HG02970 (cell line): Measurements from ENCODE around the gene HMGCS2.
"Not testable (repeated sequence)": the region's sequence is repeated elsewhere in the genome, so short reads cannot be mapped to it uniquely, and the experiment has no call there.

Experiments used
- ATAC-seq: cut with Tn5 transposase; IDR thresholded peaks from one replicate; pipeline ENCODE4 v1.9.1; 2021; ENCODE audit warnings: mild to moderate bottlenecking, moderate library complexity, moderate number of reproducible peaks; ENCODE audit not compliant: unreplicated experiment, low FRiP score

Gene HMGCS2

GRCh38 chr1:119732465-119733168, 36.1 kb downstream of the HMGCS2 start:
- ATAC-seq, result no peak

DNA sequence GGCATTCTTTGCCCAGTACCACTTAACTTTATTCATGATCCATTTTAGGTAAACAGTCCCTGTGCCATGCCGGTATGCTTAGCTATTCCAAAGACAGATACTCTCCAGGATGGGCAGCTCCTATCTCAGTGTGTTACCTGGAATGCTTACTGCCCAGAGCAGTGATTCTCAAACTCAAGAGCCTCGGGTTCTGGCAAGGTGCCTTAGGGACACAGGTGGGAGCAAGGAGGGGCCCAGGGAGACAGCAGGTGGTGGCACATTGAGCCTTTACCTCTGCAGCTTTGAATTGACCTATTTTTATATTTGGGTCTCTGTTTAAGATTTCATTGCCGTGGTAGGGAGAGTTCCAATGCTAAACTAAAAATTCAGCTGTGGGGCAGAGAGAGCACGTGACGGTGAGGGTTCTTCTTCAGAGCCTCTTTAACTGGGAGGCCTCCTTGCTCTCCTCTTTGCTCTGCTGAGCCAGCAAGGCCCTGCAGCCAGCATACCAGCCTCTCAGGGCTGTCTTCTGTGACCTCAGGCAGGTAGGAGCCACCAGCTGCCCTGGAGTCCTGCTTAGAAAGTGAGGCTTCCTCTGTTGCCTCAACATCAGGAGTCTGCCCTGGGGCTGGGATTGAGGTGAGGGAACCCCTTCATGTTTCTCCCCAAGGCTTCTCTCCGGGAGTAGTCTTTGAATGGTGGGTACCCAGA, 36.8 kb downstream of the HMGCS2 start:
- no peak for ATAC-seq

- ATAC-seq, result no peak
Observed at GRCh38 chr1:119731060-119731459, 37.6 kb downstream of the HMGCS2 start.

DNA sequence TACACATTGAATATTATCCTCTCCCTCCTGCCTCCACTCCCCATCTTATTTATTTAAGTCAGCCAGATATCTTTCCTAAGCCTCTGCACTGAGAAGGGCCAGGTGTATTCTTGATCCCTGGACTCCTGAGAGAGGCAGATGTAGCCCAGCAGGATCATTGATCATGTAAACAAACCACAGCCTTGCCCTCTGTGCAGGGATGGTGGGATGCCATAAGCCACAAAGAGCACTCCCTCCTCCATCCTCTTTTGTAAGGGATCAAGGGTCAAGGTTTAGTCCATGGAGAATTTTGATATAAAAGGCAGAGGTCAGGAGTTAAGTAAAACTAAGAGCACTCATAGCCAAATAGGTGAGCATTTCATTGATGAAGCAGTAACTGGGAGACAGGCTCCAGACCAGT, 39.7 kb downstream of the HMGCS2 start:
- ATAC-seq, result no peak

GRCh38 chr1:119727991-119728390, 40.7 kb downstream of the HMGCS2 start:
- ATAC-seq, result no peak

GRCh38 chr1:119725626-119726025, 43.1 kb downstream of the HMGCS2 start:
- no peak for ATAC-seq

- no peak for ATAC-seq
Observed at GRCh38 chr1:119724611-119725218, 44.0 kb downstream of the HMGCS2 start.

- no peak for ATAC-seq
Observed at GRCh38 chr1:119721896-119722295, 46.8 kb downstream of the HMGCS2 start.

DNA sequence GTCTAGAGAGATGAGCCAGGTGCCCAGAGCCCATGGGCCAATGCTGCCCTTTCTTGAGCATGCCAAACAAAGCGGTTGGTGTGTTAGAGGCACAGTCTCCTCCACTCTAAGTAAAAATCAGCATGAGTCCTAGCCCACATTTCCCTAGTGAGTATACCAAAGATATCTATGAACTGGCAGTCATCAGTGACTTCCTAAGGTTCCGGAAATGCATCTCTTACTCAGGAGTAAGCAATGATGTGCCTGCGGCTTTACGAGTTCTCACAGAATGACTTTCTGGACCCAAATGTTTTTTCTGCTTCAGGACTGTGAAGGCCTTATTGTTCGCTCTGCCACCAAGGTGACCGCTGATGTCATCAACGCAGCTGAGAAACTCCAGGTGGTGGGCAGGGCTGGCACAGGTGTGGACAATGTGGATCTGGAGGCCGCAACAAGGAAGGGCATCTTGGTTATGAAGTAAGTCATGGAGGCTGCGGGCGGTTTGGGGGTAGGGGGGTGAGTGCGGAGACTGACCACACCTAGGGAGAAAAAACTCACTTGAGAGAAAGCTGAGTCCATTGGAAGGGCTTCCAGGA, 47.8 kb downstream of the HMGCS2 start:
- ATAC-seq, result no peak

DNA sequence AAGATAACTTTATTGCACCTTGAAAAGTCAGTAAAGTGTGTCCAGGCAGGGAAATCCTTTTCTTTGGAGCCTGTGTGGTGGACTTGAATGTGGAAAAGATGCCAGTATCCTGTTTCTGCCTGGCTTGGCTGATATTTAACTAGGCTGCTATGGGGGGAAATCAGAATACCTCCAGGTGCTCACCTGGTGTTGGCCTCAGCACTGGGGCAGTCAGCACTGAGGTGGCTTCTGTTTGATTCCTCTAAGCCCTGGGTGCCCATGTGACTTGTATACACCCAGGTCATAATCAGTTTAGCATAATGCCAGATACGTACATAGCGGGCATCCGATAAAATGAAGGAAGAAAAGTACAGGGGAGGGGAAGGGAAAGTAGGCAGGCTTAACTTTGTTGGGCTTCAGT, 49.7 kb downstream of the HMGCS2 start:
- no peak for ATAC-seq

- no peak for ATAC-seq
Observed at GRCh38 chr1:119718409-119718808, 50.3 kb downstream of the HMGCS2 start.

DNA sequence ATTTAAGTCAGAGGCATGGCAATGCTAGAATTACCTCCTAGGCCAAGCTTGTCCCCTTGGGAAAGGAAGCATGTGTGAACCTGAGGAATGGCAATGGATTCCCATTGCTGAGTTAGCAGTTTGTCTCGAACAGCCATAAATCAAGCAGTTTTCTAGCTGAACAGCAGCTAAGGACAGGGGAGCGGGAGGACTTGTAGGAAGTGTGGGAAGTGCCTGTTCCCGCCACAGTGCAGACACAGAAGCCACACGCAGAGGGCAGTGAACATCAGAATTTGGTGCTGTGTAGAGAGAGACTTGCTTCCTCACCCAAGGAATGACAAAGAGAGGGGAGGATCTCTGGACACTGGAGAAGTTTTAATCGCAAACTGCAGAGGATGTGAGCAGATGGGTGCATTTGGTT, 53.2 kb downstream of the HMGCS2 start:
- no peak for ATAC-seq

- no peak for ATAC-seq
Observed at GRCh38 chr1:119714583-119714982, 54.1 kb downstream of the HMGCS2 start.

GRCh38 chr1:119713749-119714456, 54.8 kb downstream of the HMGCS2 start:
- ATAC-seq, result no peak

- no peak for ATAC-seq
Observed at GRCh38 chr1:119713039-119713748, 55.5 kb downstream of the HMGCS2 start.

- no peak for ATAC-seq
Observed at GRCh38 chr1:119712342-119713038, 56.2 kb downstream of the HMGCS2 start.

GRCh38 chr1:119711804-119712341, 56.8 kb downstream of the HMGCS2 start, which contains the start of gene PHGDH:
Gene PHGDH, plus strand, starts transcription at chr1:119711934. Its CDS starts 89 bp downstream, at chr1:119712023.
- no peak for ATAC-seq

DNA sequence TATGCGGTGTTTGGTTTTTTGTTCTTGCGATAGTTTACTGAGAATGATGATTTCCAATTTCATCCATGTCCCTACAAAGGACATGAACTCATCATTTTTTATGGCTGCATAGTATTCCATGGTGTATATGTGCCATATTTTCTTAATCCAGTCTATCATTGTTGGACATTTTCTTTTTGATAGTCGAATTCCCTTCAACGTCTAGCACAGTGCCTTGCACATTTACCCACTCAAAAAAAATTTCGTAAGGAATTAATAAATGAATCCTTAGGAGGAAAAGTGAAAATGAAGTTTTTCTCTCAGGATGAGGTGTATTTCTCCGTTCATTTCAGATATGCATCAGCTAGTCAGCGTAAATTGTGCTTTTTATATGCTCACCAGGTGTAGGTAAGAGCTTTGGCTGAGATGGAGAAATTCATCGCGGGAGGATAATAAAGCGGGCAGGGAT, 57.3 kb downstream of the HMGCS2 start:
- ATAC-seq, result not testable (repeated sequence)

GRCh38 chr1:119706599-119706998, 62.1 kb downstream of the HMGCS2 start:
- ATAC-seq, result not testable (repeated sequence)
